Measurements from ENCODE around the gene DEGS2.
"Not testable (repeated sequence)": the region's sequence is repeated elsewhere in the genome, so short reads cannot be mapped to it uniquely, and the experiment has no call there.

The DEGS2 gene

GRCh38 chr14:100158566-100159093, 815 bp downstream of the DEGS2 start:
- no peaks in the 10 kb centered on the region for H4K20me1 ChIP-seq (ENCODE audit: control insufficient read depth, insufficient read depth, low read depth, low read length)
- H3K27me3 ChIP-seq (ENCODE audit: control insufficient read depth, low read length) = peaks cover 26% of the 10 kb centered on the region
- peaks cover 29% of the 10 kb centered on the region for H3K4me1 ChIP-seq (ENCODE audit: control insufficient read depth, low read length)
- H3K79me2 ChIP-seq (ENCODE audit: control insufficient read depth, low read length) = no peaks in the 10 kb centered on the region
- H3K9me2 ChIP-seq (replicated peaks; ENCODE audit: control insufficient read depth, low read length) = no peaks in the 10 kb centered on the region
- no peak for TF ChIP-seq CTCF (IDR thresholded peaks at IDR 0.05; ENCODE audit: low read depth, low read length, poor library complexity, severe bottlenecking)
- no peak for TF ChIP-seq EZH2phosphoT487 (IDR thresholded peaks at IDR 0.05; ENCODE audit: borderline replicate concordance, low read length)
- peak overlapping the region; percentile 90 for H3K4me2 ChIP-seq (ENCODE audit: low read length)
- H3K4me3 ChIP-seq (ENCODE audit: low read length) = peak overlapping the region; percentile 75
- peaks cover 3% of the 10 kb centered on the region; the same call in 1 of the 2 replicates for H3F3A ChIP-seq (ENCODE audit: control insufficient read depth, insufficient read depth)
- no peaks in the 10 kb centered on the region for H3K36me3 ChIP-seq (ENCODE audit: control insufficient read depth, low read length)
- no peak overlapping the region for H3K27ac ChIP-seq (ENCODE audit: low read depth, low read length)
- H3K9me3 ChIP-seq (ENCODE audit: control insufficient read depth, insufficient read depth, low read length) = peaks cover 14% of the 10 kb centered on the region

- not testable (repeated sequence) for H3K36me3 ChIP-seq (ENCODE audit: control insufficient read depth, low read length); H3K27ac ChIP-seq (ENCODE audit: low read depth, low read length); H3K79me2 ChIP-seq (ENCODE audit: control insufficient read depth, low read length); H3K9me2 ChIP-seq (replicated peaks; ENCODE audit: control insufficient read depth, low read length); H3F3A ChIP-seq (ENCODE audit: control insufficient read depth, insufficient read depth); H4K20me1 ChIP-seq (ENCODE audit: control insufficient read depth, insufficient read depth, low read depth, low read length)
- Histone ChIP-seq H3K4me2 (ENCODE audit: low read length) (peak overlapping the region; percentile 46), H3K4me3 (ENCODE audit: low read length) (0 out of 2 replicates have a peak overlapping the region, but pooled peaks have one; percentile 26), H3K4me1 (ENCODE audit: control insufficient read depth, low read length) (peaks cover 29% of the 10 kb centered on the region), H3K9me3 (ENCODE audit: control insufficient read depth, insufficient read depth, low read length) (peaks cover 14% of the 10 kb centered on the region), H3K27me3 (ENCODE audit: control insufficient read depth, low read length) (peaks cover 26% of the 10 kb centered on the region)
Measured at GRCh38 chr14:100157548-100158232, 1.8 kb downstream of the DEGS2 start.

GRCh38 chr14:100156776-100157175, 2.7 kb downstream of the DEGS2 start:
- Histone ChIP-seq H3K4me1 (ENCODE audit: control insufficient read depth, low read length) (peaks cover 29% of the 10 kb centered on the region), H3K27ac (ENCODE audit: low read depth, low read length) (no peak overlapping the region), H3K27me3 (ENCODE audit: control insufficient read depth, low read length) (peaks cover 26% of the 10 kb centered on the region), H4K20me1 (ENCODE audit: control insufficient read depth, insufficient read depth, low read depth, low read length) (no peaks in the 10 kb centered on the region), H3F3A (ENCODE audit: control insufficient read depth, insufficient read depth) (peaks cover 3% of the 10 kb centered on the region; the same call in 1 of the 2 replicates), H3K36me3 (ENCODE audit: control insufficient read depth, low read length) (no peaks in the 10 kb centered on the region), H3K4me3 (ENCODE audit: low read length) (no peak overlapping the region), H3K4me2 (ENCODE audit: low read length) (no peak overlapping the region), H3K9me2 (replicated peaks; ENCODE audit: control insufficient read depth, low read length) (no peaks in the 10 kb centered on the region), H3K79me2 (ENCODE audit: control insufficient read depth, low read length) (no peaks in the 10 kb centered on the region), H3K9me3 (ENCODE audit: control insufficient read depth, insufficient read depth, low read length) (peaks cover 14% of the 10 kb centered on the region)
- TF ChIP-seq EZH2phosphoT487 (IDR thresholded peaks at IDR 0.05; ENCODE audit: borderline replicate concordance, low read length) (no peak), CTCF (IDR thresholded peaks at IDR 0.05; ENCODE audit: low read depth, low read length, poor library complexity, severe bottlenecking) (no peak)
